Measurements from ENCODE around the gene STYXL2.

GRCh38 chr1:167135281-167135840 is 41.5 kb downstream of the STYXL2 start:
- TF ChIP-seq CTCF (IDR thresholded peaks at IDR 0.05) (no peak), POLR2A (IDR thresholded peaks at IDR 0.05) (no peak)

All from esophagus squamous epithelium (tissue), 4 donors.